ENCODE measurements around the gene MRPL16.

The MRPL16 gene

DNA sequence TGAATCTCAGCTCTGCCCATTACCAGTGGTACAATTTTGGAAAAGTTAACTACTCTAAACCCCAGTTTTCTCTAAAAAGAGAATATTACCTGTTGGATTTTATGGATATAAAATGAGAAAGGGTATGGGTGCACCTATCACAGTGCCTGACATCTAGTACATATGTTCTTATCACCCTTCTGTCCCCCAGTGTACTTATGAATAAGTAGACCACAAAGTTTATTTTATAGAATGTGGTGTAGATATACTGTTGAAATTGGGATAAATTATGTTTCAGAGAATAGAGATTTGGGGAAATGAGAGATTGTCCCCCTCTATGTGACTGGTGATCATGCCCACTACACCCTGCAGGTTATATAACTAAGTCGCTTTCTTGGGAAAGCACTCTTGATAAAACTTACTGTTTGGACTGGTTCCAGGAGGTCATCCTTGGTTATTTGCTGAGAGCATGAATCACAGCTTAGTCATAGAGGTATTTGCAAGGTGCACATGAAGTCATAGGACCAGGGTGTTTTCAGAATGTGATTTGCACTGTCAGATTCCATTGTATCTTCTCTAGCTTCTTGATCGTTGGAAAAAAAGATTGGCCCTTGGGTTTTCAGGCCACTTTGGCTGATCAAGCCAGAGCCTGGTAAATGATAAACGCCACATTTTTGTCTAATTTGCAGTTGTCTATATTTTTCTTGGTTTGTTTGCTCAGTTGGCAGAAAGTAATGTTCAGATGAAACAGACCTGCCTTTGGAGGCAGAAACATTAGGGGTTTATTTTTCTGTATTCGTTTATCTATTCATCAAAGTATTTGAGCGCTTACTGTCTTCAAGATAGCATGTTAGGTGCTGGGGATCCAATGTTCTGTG, 34.1 kb downstream of the MRPL16 start:
- in situ Hi-C loops (cut with HindIII; ENCODE audit: low sequenced_read_pairs) = no loop called here

GRCh38 chr11:59773083-59773440, 37.5 kb downstream of the MRPL16 start:
- in situ Hi-C loops (cut with HindIII; ENCODE audit: low sequenced_read_pairs) = no loop called here

DNA sequence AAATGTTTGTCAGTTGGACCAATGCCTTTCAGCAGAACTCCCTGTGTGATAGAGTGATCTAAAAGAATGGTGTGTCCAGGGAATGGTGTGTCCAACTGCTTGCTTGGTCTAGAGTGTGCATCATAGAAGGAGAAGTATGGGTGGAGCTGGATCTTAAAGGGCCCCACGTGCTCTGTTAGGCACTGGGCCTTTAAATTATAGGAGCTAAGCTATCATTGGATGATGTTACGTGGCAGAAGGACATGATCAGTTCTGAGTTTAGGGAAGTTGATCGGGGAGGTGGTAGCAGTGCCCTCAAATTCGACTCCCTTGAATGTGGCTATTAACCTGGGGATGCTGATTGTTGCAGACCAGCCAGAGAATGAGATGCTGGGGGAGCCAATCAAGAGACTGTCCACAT, 39.0 kb downstream of the MRPL16 start:
- in situ Hi-C loops (cut with HindIII; ENCODE audit: low sequenced_read_pairs) = no loop called here

DNA sequence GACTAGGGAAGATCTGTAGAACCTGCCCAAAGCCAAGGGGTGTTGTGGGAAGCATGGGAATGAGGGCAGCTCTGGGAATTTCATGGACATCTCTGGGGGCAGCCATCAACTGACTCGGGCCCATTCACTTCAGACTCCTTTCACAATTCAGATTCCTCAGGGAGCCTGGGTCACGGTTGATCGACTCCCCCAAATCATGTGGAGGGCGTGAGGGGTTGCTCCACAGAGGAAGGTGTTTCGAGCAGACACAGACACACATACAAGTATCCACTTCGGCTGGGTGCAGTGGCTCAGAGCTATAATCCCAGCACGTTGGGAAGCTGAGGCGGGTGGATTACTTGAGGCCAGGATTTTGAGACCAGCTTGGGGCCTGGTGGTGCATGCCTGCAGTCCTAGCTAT, 39.7 kb downstream of the MRPL16 start:
- in situ Hi-C loops (cut with HindIII; ENCODE audit: low sequenced_read_pairs) = no loop called here

- in situ Hi-C loops (cut with HindIII; ENCODE audit: low sequenced_read_pairs) = no loop called here
Observed at GRCh38 chr11:59770319-59770718, 40.3 kb downstream of the MRPL16 start.

- in situ Hi-C loops (cut with HindIII; ENCODE audit: low sequenced_read_pairs) = no loop called here
Observed at GRCh38 chr11:59769828-59770227, 40.8 kb downstream of the MRPL16 start.

- in situ Hi-C loops (cut with HindIII; ENCODE audit: low sequenced_read_pairs) = no loop called here
Observed at GRCh38 chr11:59769111-59769510, 41.5 kb downstream of the MRPL16 start.

- in situ Hi-C loops (cut with HindIII; ENCODE audit: low sequenced_read_pairs) = no loop called here
Observed at GRCh38 chr11:59767225-59767611, 43.4 kb downstream of the MRPL16 start.

- in situ Hi-C loops (cut with HindIII; ENCODE audit: low sequenced_read_pairs) = no loop called here
Observed at GRCh38 chr11:59766542-59767224, 43.9 kb downstream of the MRPL16 start.

- in situ Hi-C loops (cut with HindIII; ENCODE audit: low sequenced_read_pairs) = no loop called here
Observed at GRCh38 chr11:59765068-59765735, 45.4 kb downstream of the MRPL16 start.

DNA sequence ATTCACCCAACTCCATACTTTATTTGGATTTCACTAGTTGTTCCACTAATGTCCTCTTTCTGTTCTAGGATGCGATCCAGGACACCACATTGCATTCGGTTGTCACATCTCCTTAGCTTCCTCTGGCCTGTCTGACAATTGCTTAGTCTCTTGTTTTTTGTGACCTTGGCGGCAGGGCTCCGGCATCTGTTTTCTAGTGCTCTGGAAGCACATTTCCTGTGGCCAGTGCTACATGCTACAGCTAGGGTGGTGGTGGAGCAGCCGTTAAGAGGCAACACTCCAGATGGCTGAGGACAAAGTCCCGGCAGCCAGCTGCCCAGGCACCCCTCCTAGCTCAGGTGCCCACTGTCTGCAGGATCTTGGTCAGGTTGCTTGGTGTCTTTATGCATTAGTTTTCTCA, 48.6 kb downstream of the MRPL16 start:
- in situ Hi-C loops (cut with HindIII; ENCODE audit: low sequenced_read_pairs) = no loop called here

- in situ Hi-C loops (cut with HindIII; ENCODE audit: low sequenced_read_pairs) = no loop called here
Observed at GRCh38 chr11:59760771-59761170, 49.8 kb downstream of the MRPL16 start.

DNA sequence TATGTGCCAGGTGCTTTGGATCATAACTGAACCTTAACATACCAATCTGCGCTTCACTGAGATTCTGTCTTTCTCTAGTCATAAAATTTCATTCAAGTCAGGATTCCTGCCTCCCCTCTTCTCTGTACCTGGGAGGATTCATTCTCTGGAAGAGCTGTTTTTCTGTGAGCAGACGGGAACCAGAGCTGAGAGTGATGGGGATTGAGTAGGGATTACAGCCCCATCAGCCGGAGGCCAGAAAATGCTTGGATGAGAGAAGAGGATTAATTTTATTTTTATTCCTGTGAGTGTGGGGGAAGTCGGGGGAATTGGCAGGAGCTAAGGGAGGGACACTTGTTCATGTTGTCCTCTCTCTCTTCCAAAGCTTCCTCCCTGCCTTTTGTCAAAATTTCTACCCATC, 50.7 kb downstream of the MRPL16 start:
- in situ Hi-C loops (cut with HindIII; ENCODE audit: low sequenced_read_pairs) = no loop called here

- in situ Hi-C loops (cut with HindIII; ENCODE audit: low sequenced_read_pairs) = no loop called here
Observed at GRCh38 chr11:59758401-59759037, 52.1 kb downstream of the MRPL16 start.

- in situ Hi-C loops (cut with HindIII; ENCODE audit: low sequenced_read_pairs) = no loop called here
Observed at GRCh38 chr11:59756845-59757244, 53.7 kb downstream of the MRPL16 start.

GRCh38 chr11:59756558-59756840, 54.1 kb downstream of the MRPL16 start:
- in situ Hi-C loops (cut with HindIII; ENCODE audit: low sequenced_read_pairs) = no loop called here

Measured in endothelial cell of hepatic sinusoid (primary cell).